NT2/D1 (cell line): ENCODE results near the gene CYP27C1.

Source experiments
- DNase-seq: peaks from one replicate; pipeline ENCODE4 v3.0.0-alpha.2; 2011; ENCODE audit warnings: low read depth, low spot score
- H3K27me3 ChIP-seq: 2 replicates; pipeline ENCODE4 v1.6.0; 2011; ENCODE audit warnings: mild to moderate bottlenecking; ENCODE audit not compliant: insufficient read length, insufficient read depth
- H3K36me3 ChIP-seq: 2 replicates; pipeline ENCODE4 v1.6.1; 2011; ENCODE audit warnings: mild to moderate bottlenecking, low read length, mixed read lengths; ENCODE audit not compliant: insufficient read depth, insufficient read length
- H3K4me1 ChIP-seq: 2 replicates; pipeline ENCODE4 v1.5.1; 2011; ENCODE audit not compliant: insufficient read depth, insufficient read length
- H3K4me3 ChIP-seq: 2 replicates; pipeline ENCODE4 v1.5.1; 2011; ENCODE audit warnings: low read depth; ENCODE audit not compliant: insufficient read length
- H3K9ac ChIP-seq: 2 replicates; pipeline ENCODE4 v1.6.0; 2011; ENCODE audit warnings: low read depth; ENCODE audit not compliant: insufficient read length
- H3K9me3 ChIP-seq: 2 replicates; pipeline ENCODE4 v1.5.1; 2011; ENCODE audit warnings: mild to moderate bottlenecking, low read length; ENCODE audit not compliant: insufficient read depth
- SUZ12 ChIP-seq: IDR thresholded peaks from 2 replicates; pipeline ENCODE4 v1.6.1; 2011; ENCODE audit not compliant: insufficient read length, insufficient read depth; ENCODE audit errors: extremely low read depth
- YY1 ChIP-seq: IDR thresholded peaks from 2 replicates; pipeline ENCODE4 v1.6.1; 2011; ENCODE audit not compliant: insufficient read length, insufficient read depth
- ZNF274 ChIP-seq: IDR thresholded peaks from 2 replicates; pipeline ENCODE4 v1.6.1; 2011; ENCODE audit warnings: mild to moderate bottlenecking, low read depth, low read length

Gene CYP27C1

GRCh38 chr2:127181851-127182250, 38.2 kb downstream of the CYP27C1 start:
- H3K9me3 ChIP-seq = peaks cover 15% of the 10 kb centered on the region
- H3K4me3 ChIP-seq = no peak overlapping the region
- no peaks in the 10 kb centered on the region for H3K27me3 ChIP-seq
- TF ChIP-seq ZNF274 = no peak
- no peak for TF ChIP-seq YY1
- no peak overlapping the region for H3K9ac ChIP-seq
- DNase-seq = no peak
- no peaks in the 10 kb centered on the region for H3K36me3 ChIP-seq
- H3K4me1 ChIP-seq = peaks cover 8% of the 10 kb centered on the region

GRCh38 chr2:127179766-127180165, 40.3 kb downstream of the CYP27C1 start:
- TF ChIP-seq YY1 (no peak), ZNF274 (no peak), SUZ12 (no peak)
- Histone ChIP-seq H3K9me3 (peaks cover 15% of the 10 kb centered on the region), H3K27me3 (no peaks in the 10 kb centered on the region), H3K9ac (no peak overlapping the region), H3K4me1 (peaks cover 11% of the 10 kb centered on the region), H3K4me3 (no peak overlapping the region), H3K36me3 (no peaks in the 10 kb centered on the region)
- no peak for DNase-seq

GRCh38 chr2:127177617-127178263, 42.4 kb downstream of the CYP27C1 start:
- no peaks in the 10 kb centered on the region for H3K27me3 ChIP-seq
- H3K4me3 ChIP-seq = no peak overlapping the region
- no peaks in the 10 kb centered on the region for H3K36me3 ChIP-seq
- TF ChIP-seq SUZ12 (no peak), ZNF274 (no peak), YY1 (no peak)
- DNase-seq = no peak
- H3K4me1 ChIP-seq = peaks cover 12% of the 10 kb centered on the region
- no peak overlapping the region for H3K9ac ChIP-seq
- H3K9me3 ChIP-seq = peaks cover 15% of the 10 kb centered on the region

GRCh38 chr2:127176371-127177311, 43.5 kb downstream of the CYP27C1 start:
- H3K9me3 ChIP-seq = peaks cover 15% of the 10 kb centered on the region
- no peak overlapping the region for H3K4me3 ChIP-seq
- no peaks in the 10 kb centered on the region for H3K36me3 ChIP-seq
- H3K27me3 ChIP-seq = no peaks in the 10 kb centered on the region
- DNase-seq = no peak
- H3K9ac ChIP-seq = no peak overlapping the region
- peaks cover 7% of the 10 kb centered on the region for H3K4me1 ChIP-seq
- TF ChIP-seq SUZ12 (no peak), YY1 (no peak), ZNF274 (no peak)

GRCh38 chr2:127175751-127176354, 44.2 kb downstream of the CYP27C1 start:
- no peak for DNase-seq
- TF ChIP-seq YY1 (no peak), ZNF274 (no peak), SUZ12 (no peak)
- Histone ChIP-seq H3K4me1 (peaks cover 7% of the 10 kb centered on the region), H3K36me3 (no peaks in the 10 kb centered on the region), H3K9ac (no peak overlapping the region), H3K27me3 (no peaks in the 10 kb centered on the region), H3K9me3 (peaks cover 11% of the 10 kb centered on the region), H3K4me3 (no peak overlapping the region)

GRCh38 chr2:127175041-127175721, 44.9 kb downstream of the CYP27C1 start:
- Histone ChIP-seq H3K9me3 (peaks cover 5% of the 10 kb centered on the region), H3K27me3 (no peaks in the 10 kb centered on the region), H3K4me3 (no peak overlapping the region), H3K36me3 (no peaks in the 10 kb centered on the region), H3K4me1 (peaks cover 10% of the 10 kb centered on the region), H3K9ac (no peak overlapping the region)
- TF ChIP-seq ZNF274 (no peak), YY1 (no peak), SUZ12 (no peak)
- DNase-seq = no peak

- peaks cover 10% of the 10 kb centered on the region for H3K4me1 ChIP-seq
- H3K4me3 ChIP-seq = no peak overlapping the region
- DNase-seq = no peak
- H3K27me3 ChIP-seq = no peaks in the 10 kb centered on the region
- TF ChIP-seq YY1 (no peak), SUZ12 (no peak), ZNF274 (no peak)
- no peak overlapping the region for H3K9ac ChIP-seq
- H3K9me3 ChIP-seq = no peaks in the 10 kb centered on the region; the same call in 1 of the 2 replicates
- H3K36me3 ChIP-seq = no peaks in the 10 kb centered on the region
Observed at GRCh38 chr2:127174640-127175039, 45.5 kb downstream of the CYP27C1 start.
